Stimulated activated CD4-positive, alpha-beta T cell treated with anti-CD3 and anti-CD28 coated beads, Interleukin-2, amount 100 ng/mL, for 24 hours (primary cell): ENCODE results near the gene VSTM2B.
A peak's percentile ranks its signal among the peaks of the same experiment; 100 is the strongest.

Source experiments
- DNase-seq, 2 donors: peaks; one replicate each; pipeline ENCODE4 v3.0.0-alpha.2; 2020

Gene VSTM2B

DNA sequence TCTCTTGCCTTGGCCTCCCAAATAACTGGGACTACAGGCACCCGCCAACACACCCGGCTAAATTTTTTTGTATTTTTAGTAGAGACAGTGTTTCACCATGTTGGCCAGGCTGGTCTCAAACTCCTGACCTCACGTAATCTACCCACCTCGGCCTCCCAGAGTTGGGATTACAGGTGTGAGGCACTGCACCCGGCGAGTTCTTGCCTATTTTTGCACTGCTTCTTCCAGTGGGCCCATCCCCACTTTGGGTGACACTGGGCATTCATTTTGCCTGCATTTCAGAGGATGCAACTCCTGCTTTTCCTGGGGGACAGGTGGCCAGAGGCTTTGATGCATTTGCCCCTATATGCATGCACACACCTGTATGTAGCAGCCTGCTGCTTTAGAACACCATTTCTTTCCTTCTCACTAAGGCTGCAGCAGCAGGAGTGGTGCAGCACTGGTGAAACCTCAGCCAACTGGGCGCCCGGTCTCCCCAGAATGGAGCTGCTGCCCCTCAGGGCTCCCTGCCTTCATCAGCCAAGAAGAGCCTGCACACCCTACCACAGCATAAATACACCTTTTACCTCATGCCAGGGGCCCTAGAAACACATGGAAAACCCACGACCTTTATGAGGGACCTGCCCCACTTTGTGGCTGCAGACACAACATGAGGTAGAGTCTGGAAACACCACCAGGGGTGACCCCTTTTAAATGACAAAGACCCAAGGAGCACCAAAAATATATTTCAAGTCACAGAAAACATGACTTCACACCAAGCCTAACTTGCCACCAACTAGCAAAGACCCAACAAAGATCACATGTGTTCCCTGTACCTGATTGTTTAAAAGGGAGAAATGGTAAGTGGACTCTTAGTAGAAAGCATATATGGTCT lies 43.5 kb downstream of the VSTM2B start:
- no peak for DNase-seq

DNA sequence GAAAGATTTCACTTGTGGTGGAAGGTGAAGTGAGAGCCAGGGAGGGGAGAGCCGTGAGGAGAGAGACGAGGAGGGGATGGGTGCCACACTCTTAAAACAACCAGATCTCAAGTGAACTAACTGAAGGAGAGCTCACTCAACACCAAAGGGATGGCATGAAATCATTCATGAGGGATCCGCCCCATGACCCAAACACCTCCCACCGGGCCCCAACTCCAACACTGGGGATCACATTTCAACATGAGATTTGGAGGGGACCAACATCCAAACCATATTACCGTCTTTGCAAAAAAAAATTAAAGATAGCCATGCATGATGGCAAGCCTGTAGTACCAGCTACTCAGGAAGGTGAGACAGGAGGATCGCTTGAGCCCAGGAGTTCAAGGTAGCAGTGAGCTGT lies 45.4 kb downstream of the VSTM2B start:
- no peak for DNase-seq

DNA sequence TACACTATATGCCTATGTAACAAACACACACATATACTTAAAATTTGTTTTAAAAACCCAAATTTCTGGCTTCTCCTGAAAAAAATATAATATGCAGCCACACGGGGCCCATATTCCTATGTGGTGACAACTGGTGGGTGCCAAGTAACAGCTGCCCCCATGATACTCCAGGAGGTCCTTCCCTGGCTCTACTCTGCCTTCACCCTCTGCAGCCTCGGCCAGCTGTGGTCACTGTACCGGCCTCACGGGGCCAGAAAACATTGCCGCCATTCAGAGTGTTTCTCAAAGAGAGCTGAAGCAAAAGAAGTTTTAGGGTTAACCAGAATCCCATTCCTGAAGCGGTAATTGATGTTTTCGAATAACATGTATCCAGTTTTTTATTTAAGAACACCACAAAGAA lies 47.7 kb downstream of the VSTM2B start:
- no peak for DNase-seq

DNA sequence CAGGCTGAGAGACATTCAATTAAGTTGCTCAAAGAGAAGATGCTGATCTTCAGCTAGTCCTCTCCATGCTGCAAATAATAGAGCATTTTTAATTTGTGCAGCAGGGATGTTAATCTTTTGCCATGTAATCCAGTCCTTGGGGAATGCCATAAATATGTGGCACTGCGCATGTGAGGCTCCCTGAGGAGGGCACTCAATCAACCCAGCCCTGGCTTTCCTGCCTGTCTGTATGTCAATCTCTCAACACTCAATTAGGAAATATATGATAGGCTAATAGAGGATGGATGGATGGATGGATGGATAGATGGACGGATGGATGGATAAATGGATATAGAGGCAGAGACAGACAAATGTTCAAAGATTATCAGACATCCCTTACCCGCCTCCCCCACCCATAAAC lies 48.7 kb downstream of the VSTM2B start:
- no peak for DNase-seq

DNA sequence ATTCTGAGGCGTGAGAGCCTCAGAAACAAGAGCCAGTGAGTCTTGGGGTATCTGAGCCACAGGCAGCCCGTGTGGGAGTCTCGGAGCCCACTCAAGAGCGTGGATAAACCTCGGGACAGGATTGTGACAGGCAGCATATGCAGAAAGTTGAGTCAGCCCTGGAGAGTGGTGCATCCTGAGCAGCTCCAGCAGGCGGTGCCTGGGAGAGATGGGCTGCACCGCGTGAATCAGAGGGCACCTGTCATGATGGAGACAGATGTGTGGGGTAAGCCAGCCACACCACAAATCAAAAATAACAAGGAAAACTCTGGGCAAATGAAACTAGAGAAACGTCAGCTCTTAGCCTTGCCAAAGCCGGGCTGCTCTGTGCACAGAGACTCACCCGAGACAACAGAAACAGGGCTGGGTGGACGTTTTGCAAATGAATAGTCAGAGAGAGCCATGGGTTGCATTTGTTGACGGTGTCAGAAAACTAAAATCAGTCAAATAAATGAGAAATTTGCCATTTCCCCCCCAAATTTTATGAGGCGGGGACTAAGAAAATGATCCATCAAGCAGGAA lies 50.3 kb downstream of the VSTM2B start:
- peak in 1 of 2 donors; percentile 21 for DNase-seq

DNA sequence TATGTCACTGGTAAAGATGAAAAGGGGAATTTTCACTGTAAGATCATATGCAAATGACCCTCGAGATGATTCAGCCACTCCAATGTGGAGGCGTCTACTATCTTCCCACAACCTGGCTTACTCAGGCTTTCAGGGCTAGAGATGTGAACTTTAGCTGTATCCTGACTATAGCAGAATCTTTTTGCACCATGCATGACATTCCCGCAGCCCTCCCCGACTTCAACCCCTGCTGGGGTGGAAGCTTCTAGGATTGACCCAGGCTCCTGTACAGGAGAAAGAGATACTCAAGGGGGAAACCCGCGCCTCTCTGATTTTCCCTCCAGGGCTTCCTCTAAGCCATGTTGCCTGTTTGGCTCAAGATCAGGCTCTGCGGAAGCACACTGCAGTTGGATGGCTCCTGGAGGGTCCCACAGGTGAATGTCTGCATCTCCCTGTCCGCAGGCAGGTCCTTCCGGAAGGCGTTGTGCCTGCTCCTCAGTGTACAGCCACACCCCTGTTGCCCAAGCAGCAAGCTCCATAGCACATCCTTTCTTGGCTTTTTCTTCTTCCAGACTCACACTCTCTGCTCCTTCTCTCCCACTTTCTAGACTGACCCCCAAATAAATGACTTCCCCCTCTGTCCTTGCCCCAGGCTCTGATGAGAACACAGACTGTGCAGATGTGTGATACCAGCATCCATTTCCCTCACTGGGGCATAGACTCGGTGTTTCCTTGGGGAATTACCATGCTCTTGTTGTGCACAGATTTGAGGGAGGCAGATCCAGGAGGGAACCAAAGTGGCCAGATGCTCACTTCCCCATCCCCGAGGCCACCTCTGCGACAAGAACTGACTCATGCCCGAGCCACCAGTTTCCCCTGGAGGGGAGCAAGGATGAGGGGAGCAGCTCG lies 51.2 kb downstream of the VSTM2B start:
- peak; percentile 38 to 42 for DNase-seq

DNA sequence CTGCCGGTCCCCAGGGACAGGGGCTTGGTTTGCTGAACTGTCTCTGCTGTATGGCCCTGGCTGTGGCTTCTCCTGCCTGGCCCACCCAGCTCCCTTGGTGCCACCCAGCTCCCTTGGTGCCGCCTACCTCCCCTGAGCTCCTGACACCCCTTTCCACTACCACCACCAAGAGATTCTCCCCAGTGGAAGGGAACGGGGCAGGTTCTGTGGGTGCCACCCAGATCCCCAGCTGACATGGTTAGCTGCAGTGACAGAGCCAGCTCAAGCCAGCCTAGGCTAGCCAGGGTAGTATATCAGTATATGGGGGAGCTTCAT lies 51.8 kb downstream of the VSTM2B start:
- no peak for DNase-seq

DNA sequence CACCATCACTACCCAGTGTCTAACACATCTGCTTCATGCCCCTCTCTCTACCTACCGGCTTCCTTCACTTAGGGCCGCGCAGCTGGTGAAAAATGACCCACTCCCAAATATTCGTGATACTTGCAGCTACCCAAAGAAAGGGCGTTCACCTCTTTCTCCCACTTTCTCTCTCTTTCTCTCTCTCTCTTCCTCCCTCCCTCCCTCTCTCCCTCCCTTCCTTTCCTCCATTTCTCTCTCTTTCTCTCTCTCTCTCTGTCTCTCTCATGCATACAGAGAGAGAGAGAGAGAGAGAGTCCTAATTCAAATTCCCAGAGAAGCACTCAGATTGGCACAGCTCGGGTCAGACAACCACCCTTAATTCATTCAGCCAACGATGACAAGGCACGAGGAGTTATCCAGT lies 52.6 kb downstream of the VSTM2B start:
- no peak for DNase-seq

DNA sequence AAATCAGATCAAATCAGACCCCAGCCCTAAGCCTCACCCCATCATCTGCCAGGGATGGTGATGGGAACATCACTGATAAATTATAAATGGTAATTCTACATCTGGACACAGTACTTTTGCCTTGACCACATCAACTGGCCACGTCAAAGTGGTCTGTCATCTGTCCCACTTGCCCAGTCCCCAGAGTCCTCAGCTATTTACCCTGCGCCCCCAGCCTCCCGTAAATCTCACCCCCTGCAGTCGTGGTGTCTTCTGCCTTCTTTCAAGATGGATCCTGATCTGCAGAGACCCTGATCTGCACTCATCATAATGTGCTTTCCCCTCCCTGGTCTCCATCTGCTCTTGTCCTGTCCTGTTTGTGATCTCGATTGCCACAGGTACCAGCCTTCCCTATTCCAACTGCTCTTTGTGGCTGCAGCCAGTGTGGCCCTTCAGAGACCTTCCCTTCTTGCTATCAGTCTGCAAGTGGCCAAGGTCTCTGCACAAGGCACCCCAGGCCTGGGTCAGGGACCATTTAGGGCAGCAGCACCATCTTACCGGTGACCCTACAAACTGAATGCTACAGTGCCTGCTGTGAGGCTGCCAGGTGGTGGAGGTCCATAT lies 53.6 kb downstream of the VSTM2B start:
- DNase-seq = no peak

DNA sequence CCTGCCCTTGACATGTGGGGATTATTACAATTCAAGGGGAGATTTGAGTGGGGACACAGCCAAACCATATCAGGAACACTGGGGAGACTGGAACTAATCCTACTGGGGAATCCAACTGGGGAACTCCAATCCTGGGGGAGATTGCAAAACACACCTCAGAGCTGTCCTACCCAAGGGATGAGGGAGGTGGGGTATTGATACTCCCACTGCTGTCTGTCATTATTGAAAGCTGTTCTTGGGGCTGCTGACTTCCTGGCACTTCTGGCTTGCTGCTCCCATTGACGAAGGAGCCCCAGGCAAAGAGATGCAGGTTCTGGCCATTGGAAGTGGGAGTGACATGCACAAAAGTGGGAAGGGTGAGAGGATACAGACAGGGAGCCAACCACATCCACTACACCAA lies 55.6 kb downstream of the VSTM2B start:
- no peak for DNase-seq

DNA sequence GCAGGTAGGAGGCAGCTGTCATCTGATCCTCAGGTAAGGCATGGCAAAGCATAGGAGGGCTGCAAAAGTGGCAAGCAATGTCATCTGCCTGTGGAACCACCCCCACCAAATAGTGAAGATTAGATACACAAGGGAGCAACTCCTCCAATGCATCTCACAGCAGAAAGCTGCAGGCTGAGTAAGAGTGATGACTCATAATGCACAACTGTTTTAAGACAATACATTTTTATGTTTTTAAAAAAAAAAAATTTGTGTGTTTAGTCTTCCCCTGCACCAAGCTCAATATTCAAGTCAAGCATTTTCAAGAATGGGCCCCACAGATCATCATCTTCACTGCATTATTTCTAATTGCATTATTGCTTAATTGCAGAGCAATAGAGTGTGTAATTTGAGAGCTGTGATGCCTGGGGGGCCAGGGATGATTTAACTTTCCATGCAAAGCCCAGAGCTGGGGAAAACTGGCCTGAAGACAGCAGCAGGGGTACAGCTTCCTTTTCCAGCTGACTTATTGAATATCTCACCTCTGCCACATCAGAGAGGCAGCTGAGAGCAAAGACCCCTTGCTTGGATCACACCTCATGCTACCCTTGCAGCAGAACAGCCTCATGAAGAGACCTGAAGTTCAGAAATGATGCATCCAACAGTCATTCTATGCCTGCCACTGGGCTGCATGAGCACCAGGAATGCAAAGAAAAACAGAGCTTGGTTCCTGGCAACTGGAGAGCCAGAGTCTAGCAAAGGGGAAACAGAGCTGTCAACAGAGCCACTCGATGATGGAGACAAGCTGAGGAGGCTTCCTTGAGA lies 57.6 kb downstream of the VSTM2B start:
- no peak for DNase-seq

DNA sequence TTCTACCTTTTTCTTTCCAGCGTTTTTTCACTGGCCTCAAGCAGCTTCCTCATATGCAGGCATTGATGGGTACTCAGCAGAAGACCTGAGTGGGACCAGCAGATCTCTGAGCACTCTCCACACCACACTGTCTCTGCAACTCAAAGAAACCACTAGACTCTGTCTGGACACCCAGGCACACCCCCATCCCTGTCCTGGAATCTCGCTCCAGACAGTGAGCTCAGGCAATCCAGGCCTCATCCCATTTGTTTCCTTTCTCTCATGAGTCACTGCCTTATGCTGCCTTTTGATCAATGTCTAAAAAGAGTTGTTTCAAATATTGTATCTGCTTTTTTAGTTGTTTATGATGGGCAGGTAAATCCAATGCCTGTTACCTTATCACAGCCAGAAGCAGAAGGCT lies 60.6 kb downstream of the VSTM2B start:
- DNase-seq = no peak

DNA sequence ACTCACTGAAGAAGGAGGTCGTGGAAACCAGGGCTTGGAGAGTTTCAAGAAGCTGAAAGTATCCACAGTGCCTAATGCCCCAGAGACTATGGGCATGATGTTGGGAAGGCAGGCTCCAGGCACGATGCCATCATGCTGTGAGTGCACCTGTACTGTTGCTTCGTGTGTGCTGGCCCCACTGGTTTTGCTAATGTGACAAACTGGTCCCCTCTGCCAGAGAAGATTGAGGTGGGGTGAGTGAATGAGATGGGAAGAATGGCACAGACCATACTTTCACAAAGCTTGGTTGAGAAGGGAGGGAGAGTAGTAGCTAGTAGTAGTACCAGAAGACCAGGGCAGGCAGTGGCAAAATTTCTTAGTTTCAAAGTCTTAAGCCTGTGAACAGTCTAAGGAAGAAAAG lies 61.3 kb downstream of the VSTM2B start:
- no peak for DNase-seq

DNA sequence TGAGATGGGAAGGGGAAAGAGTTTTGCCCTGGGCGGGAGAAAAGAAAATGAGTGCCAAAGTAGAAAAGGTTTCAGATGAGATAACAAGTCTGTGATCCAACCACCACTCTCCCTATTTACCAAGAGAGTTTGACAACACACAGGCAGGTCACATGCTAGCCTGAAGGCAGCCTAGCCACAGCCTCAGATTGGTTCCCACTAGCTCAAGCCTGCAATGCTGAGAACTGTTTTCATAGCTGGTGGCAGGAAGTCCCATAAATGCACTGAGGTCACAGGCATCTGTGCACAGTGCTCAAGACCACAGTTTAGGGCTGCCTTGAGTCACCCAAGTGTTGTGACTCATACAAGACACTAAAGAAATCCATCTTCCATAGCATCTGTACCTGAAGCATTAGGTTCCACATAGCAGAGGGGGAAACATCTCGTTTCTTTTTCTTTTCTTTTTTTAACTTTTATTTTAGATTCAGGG lies 61.8 kb downstream of the VSTM2B start:
- peak; percentile 54 to 55 for DNase-seq

DNA sequence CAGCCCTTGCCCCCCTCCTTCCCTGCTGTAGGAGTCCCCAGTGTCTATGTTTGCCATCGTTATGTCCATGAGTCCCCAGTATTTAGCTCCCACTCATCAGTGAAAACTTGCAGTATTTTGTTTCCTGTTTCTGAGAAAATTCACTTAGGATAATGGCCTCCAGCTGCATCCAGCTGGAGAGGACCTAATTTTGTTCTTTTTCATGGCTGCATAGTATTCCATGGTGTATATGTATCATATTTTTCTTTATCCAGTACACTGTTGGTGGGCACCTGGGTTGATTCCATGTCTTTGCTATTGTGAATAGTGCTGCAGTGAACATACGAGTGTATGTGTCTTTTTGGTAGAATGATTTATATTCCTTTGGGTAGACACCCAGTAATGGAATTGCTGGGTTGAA lies 62.3 kb downstream of the VSTM2B start:
- no peak for DNase-seq

DNA sequence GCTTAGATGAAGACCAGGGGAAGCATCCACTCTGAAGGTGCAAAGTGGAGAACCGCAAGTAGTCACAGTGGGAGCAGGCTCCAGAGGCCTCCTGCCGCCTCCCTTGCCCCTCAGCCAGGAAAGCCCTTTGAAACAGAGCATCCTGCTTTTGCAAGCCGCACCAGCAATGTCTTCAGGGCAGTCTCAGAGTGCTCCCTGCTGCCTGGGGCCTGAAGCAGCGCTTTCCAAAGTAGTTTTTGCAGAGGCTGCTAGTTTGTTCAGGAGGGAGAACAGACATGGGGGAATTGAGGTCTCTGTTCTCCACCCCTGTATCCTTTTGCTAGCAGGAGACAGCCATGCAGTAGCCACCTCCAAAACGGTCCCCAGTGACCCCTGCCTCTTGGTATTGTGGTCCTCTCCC lies 64.5 kb downstream of the VSTM2B start:
- no peak for DNase-seq

DNA sequence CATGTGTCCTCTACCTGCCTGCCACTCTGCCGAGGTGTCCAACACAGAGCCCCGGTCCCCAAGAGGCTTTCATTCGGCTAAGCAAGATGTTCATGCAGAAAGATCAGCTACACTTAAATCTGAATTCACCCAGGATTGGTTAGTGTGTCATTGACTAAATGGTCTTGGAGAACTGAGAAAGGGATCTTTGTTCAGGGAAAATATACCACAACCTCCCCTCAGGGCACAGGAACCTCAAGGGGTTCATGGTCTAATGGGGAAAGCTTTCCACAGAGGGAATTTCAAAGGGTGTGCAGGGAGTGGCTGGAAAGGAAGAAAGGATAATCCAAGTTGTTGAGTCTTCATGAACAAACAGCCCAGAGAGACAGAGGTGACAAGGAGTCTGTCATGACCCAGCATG lies 65.9 kb downstream of the VSTM2B start:
- DNase-seq = no peak

DNA sequence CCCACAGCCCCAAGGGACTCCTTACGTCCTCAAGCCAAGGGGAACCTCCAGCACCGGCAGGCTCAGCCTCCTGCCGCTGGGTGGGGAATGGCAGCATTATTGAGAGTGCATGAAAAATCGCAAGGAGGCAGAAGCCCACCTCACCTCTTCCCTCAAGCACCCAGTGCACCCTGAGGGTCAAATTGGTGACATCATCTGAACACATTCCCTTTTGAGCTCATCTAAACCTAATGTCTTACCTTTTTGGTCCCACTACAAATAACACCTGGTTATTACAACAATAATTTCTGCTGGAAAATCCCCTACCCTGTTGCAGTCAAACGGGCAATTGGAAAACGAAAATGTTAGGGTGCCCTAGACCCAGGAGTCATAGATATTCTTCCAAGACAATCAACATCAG lies 68.1 kb downstream of the VSTM2B start:
- no peak for DNase-seq

DNA sequence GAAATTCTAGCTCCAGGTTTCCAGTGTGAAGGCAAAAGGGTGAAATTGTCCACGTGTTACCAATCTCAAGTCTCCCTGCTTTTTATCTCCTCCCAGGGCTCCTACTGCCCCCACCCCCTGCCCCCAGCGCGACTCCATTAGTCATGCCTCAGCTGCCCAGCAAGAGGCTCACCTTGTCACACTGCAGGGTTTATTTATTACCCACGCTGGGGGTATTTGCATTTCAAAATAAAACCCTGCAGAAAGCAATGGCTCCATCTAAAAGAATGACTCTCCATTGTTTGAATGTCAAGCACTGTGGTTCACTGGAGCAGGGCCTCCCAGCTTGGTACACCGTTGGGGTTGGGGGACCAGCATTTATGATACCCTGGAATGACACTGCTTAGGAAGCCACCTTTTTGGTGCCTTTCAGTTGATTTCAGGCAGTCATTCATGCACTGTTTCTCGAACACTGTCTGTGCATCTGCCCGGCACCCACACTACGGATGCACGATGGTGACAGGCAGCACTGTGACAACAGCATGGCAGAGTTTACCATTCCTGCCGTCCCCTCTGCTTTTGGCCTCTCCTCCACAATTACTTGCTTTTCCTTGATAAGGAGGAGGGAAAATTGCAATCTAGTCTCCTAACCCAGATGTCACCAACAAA lies 70.4 kb downstream of the VSTM2B start:
- DNase-seq = no peak

DNA sequence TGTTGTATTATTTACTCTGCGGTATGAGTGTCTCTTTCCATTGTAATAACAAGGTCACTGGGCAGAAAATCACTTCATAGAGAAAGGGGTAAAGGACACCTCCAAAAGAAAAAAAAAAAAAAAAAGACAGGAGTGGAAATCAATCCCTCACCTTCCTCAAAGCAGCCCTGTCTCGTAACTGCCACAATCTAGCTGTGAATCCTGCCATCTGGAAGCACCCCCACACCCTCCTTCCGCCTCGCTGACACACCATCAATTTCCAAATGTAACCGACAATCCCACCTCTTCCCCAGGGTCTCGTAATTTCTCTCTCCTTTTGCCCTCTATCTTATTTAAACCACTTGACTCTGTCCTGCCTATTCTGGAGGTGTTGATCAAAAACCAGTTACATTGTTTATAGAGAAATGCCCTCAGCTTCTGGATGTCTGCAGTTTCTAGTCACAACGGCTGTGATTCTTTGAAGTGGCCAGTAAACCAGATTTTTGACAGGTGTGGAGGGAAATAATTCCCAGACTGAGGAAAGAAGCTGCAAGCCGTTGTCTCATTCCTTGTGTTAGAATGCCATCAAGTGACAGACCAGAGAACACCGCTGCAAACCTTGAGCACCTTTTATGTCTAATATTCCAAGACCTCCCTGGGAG lies 71.2 kb downstream of the VSTM2B start:
- DNase-seq = no peak

DNA sequence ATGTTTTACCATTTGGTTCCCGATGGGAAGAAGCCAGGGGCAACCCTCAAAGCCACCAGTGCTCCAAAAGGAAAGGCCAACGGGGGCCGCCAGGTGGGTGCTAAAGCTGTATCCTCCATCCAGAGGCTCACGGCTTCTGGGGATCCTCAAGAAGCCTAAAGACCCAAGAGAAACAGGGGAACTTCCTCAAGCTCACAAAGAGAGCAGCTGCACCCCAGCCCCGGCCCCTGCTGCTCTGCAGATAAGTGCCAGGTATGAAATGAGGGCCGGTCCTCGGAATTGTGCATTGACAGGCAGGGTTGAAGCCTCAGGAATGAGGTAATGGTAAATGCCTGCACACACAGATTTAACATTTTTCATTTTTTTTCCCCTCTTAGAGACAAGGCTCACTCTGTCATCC lies 72.2 kb downstream of the VSTM2B start:
- DNase-seq = no peak
